ENCODE data around the gene HMCN2.

HMCN2 gene

GRCh38 chr9:130458804-130459067 is 193.2 kb downstream of the HMCN2 start:
- DNase-seq = no peak

GRCh38 chr9:130459151-130459550 is 193.6 kb downstream of the HMCN2 start:
- DNase-seq = no peak

- DNase-seq = no peak
Observed at GRCh38 chr9:130459941-130460669, 194.5 kb downstream of the HMCN2 start.

GRCh38 chr9:130461218-130461630 is 195.7 kb downstream of the HMCN2 start:
- DNase-seq = no peak

- DNase-seq = no peak
Observed at GRCh38 chr9:130461731-130462130, 196.2 kb downstream of the HMCN2 start.

- no peak for DNase-seq
Observed at GRCh38 chr9:130462685-130463540, 197.4 kb downstream of the HMCN2 start.

GRCh38 chr9:130463763-130464745 is 198.5 kb downstream of the HMCN2 start:
- no peak for DNase-seq

GRCh38 chr9:130465383-130466096 is 200.0 kb downstream of the HMCN2 start:
- no peak for DNase-seq

GRCh38 chr9:130466537-130467217 is 201.1 kb downstream of the HMCN2 start:
- no peak for DNase-seq

GRCh38 chr9:130467316-130467715 is 201.8 kb downstream of the HMCN2 start:
- no peak for DNase-seq

- DNase-seq = no peak
Observed at GRCh38 chr9:130468566-130468965, 203.0 kb downstream of the HMCN2 start.

GRCh38 chr9:130470269-130470668 is 204.7 kb downstream of the HMCN2 start:
- no peak for DNase-seq

- DNase-seq = no peak
Observed at GRCh38 chr9:130470950-130471349, 205.4 kb downstream of the HMCN2 start.

GRCh38 chr9:130471411-130472183 is 206.0 kb downstream of the HMCN2 start:
- DNase-seq = no peak

GRCh38 chr9:130472184-130472705 is 206.7 kb downstream of the HMCN2 start:
- no peak for DNase-seq

- DNase-seq = no peak
Observed at GRCh38 chr9:130473009-130473408, 207.4 kb downstream of the HMCN2 start.

GRCh38 chr9:130473566-130473965 is 208.0 kb downstream of the HMCN2 start:
- no peak for DNase-seq

GRCh38 chr9:130474106-130474505 is 208.5 kb downstream of the HMCN2 start:
- DNase-seq = no peak

GRCh38 chr9:130476151-130476730 is 210.7 kb downstream of the HMCN2 start:
- DNase-seq = no peak

- DNase-seq = no peak
Observed at GRCh38 chr9:130477564-130477963, 212.0 kb downstream of the HMCN2 start.

Measured in NCI-H2029 (cell line).